HCT116 (cell line): ENCODE measurements around the gene DMXL1. TPM values are rescaled to one million over a fixed set of nuclear protein-coding genes. Genes with fewer than 3 reads are reported as not detected.

ENCODE experiments used
- ATAC-seq: fragments of 200-7000 bp; cut with Tn5 transposase; 2 replicates; pipeline ENCODE4 v1.9.1; 2020; ENCODE audit warnings: mild to moderate bottlenecking, moderate library complexity
- BruUV-seq: library from RNA; stranded (reverse); fragments of 400-500 nt; replicated peaks from 2 replicates; lab custom pipeline; 2021; lab: Mats Ljungman, UMichigan
- CTCF ChIA-PET: fragments of 300-600 bp; sonication (Branson Sonifier 250); formaldehyde crosslinking; loops from one replicate; lab custom pipeline; 2021; ENCODE audit warnings: antibody characterized with exemption; lab: Charles Lee
- POLR2A ChIA-PET: fragments of 300-600, 350-600 bp; sonication (Branson Sonifier 250); formaldehyde crosslinking; loops from one replicate; lab custom pipeline; 2021; ENCODE audit warnings: antibody characterized with exemption; lab: Charles Lee
- RAD21 ChIA-PET, 2 experiments: fragments of 300-600 bp; sonication (Branson Sonifier 250); formaldehyde crosslinking; loops; one replicate each; lab custom pipeline; 2023; ENCODE audit warnings: low total read pairs in 2 of 2; ENCODE audit not compliant: uncharacterized antibody in 2 of 2, unreplicated experiment in 2 of 2, low non-redundant PET in 1 of 2; lab: Charles Lee
- DNase-seq: peaks from one replicate; pipeline ENCODE4 v3.0.0-alpha.2; 2010; ENCODE audit warnings: low read depth, low spot score
- H2AFZ ChIP-seq: fragments of 200-600 bp; shearing (Covaris generic), sonication (generic); 2 replicates; pipeline ENCODE4 v1.6.1; 2017; ENCODE audit warnings: low read depth, mixed run types, mixed read lengths, antibody characterized with exemption, low read length; ENCODE audit not compliant: poor library complexity, severe bottlenecking
- H3K27ac ChIP-seq: 2 replicates; pipeline ENCODE4 v1.5.1; 2012; ENCODE audit warnings: low read depth, low read length
- H3K27me3 ChIP-seq: fragments of 200-600 bp; sonication (generic); 2 replicates; pipeline ENCODE4 v1.6.1; 2016; ENCODE audit warnings: mixed run types, low read length, mixed read lengths; ENCODE audit not compliant: insufficient read depth
- H3K36me3 ChIP-seq, 2 experiments: fragments of 200-500 bp in 1 of 2; fragments of 200-600 bp in 1 of 2; sonication (Bioruptor generic) in 1 of 2; sonication (generic) in 1 of 2; 2 replicates each; pipeline versions ENCODE4 v1.5.1 to v1.6.1; 2014 to 2016; ENCODE audit warnings: low read length in 2 of 2, inconsistent platforms in 1 of 2, mixed read lengths in 1 of 2, mixed run types in 1 of 2; ENCODE audit not compliant: insufficient read depth in 2 of 2, control insufficient read depth in 1 of 2
- H3K4me1 ChIP-seq, 2 experiments: fragments of 200-600 bp in 1 of 2; sonication (generic) in 1 of 2; 2 replicates each; pipeline versions ENCODE4 v1.5.1 to v1.6.1; 2012 to 2017; ENCODE audit warnings: low read length in 2 of 2, inconsistent platforms in 1 of 2, mild to moderate bottlenecking in 1 of 2, mixed read lengths in 1 of 2, mixed run types in 1 of 2, moderate library complexity in 1 of 2; ENCODE audit not compliant: insufficient read depth in 2 of 2, control insufficient read depth in 1 of 2
- H3K4me2 ChIP-seq: fragments of 200-600 bp; sonication (generic); 2 replicates; pipeline ENCODE4 v1.6.1; 2017; ENCODE audit warnings: mixed run types, low read length, mixed read lengths
- H3K4me3 ChIP-seq, 2 experiments: fragments of 200-600 bp in 1 of 2; sonication (generic) in 1 of 2; replicated peaks in 1 of 2; 2 replicates each; pipeline ENCODE4 v1.5.1; 2011 to 2016; ENCODE audit warnings: low read length in 2 of 2, control low read depth in 1 of 2, low read depth in 1 of 2, mild to moderate bottlenecking in 1 of 2, mixed read lengths in 1 of 2, mixed run types in 1 of 2
- H3K79me2 ChIP-seq: fragments of 200-600 bp; sonication (generic); 2 replicates; pipeline ENCODE4 v1.6.1; 2017; ENCODE audit warnings: mild to moderate bottlenecking, mixed run types, low read length, moderate library complexity, mixed read lengths; ENCODE audit not compliant: insufficient read depth
- H3K9ac ChIP-seq: fragments of 200-600 bp; sonication (generic); 2 replicates; pipeline ENCODE4 v1.6.1; 2016; ENCODE audit warnings: low read length, mixed read lengths
- H3K9me2 ChIP-seq: fragments of 200-600 bp; sonication (generic), shearing (Covaris generic); 2 replicates; pipeline ENCODE4 v1.6.1; 2017; ENCODE audit warnings: mixed run types, mild to moderate bottlenecking, moderate library complexity; ENCODE audit not compliant: insufficient read depth
- H3K9me3 ChIP-seq, 2 experiments: fragments of 200-500 bp in 1 of 2; fragments of 200-600 bp in 1 of 2; sonication (Bioruptor generic) in 1 of 2; sonication (generic) in 1 of 2; 2 replicates each; pipeline ENCODE4 v1.6.1; 2014 to 2017; ENCODE audit warnings: low read length in 2 of 2, mixed read lengths in 2 of 2, inconsistent platforms in 1 of 2, low read depth in 1 of 2, mild to moderate bottlenecking in 1 of 2, mixed run types in 1 of 2, moderate library complexity in 1 of 2; ENCODE audit not compliant: control insufficient read depth in 1 of 2, insufficient read depth in 1 of 2
- H4K20me1 ChIP-seq: fragments of 200-600 bp; sonication (generic), shearing (Covaris generic); 2 replicates; pipeline ENCODE4 v1.6.1; 2017; ENCODE audit warnings: mixed run types, mild to moderate bottlenecking, moderate library complexity; ENCODE audit not compliant: insufficient read depth
- CEBPB ChIP-seq: IDR thresholded peaks from 2 replicates; pipeline ENCODE4 v1.6.1; 2012; ENCODE audit warnings: low read depth
- FOSL1 ChIP-seq: IDR thresholded peaks from 2 replicates; pipeline ENCODE4 v1.6.1; 2012; ENCODE audit warnings: low read depth
- REST ChIP-seq: IDR thresholded peaks from 2 replicates; pipeline ENCODE4 v1.6.1; 2012; ENCODE audit warnings: low read depth
- SIN3A ChIP-seq: IDR thresholded peaks from 2 replicates; pipeline ENCODE4 v1.6.1; 2012; ENCODE audit warnings: low read depth
- intact Hi-C: fragments of 100-400 bp; cut with micrococcal nuclease; formaldehyde crosslinking; loops from 2 replicates; pipeline ENCODE4 v1.10.0; 2022
- total RNA-seq: library from RNA; stranded (reverse); gene quantifications from one replicate; pipeline ENCODE4 v1.2.1, GENCODE V29; 2021; ENCODE audit not compliant: unreplicated experiment

Gene DMXL1
- total RNA-seq, 1 experiment from 2014 or later = 21.1 TPM

GRCh38 chr5:119028575-119028974 lies 42.3 kb upstream of the DMXL1 start:
- Histone ChIP-seq H3K27me3 (no peaks in the 10 kb centered on the region), H2AFZ (no peak overlapping the region), H3K4me2 (no peak overlapping the region), H3K9ac (no peak overlapping the region), H3K9me2 (no peaks in the 10 kb centered on the region), H3K27ac (no peak overlapping the region), H3K9me3 (no peaks in the 10 kb centered on the region), H4K20me1 (no peaks in the 10 kb centered on the region), H3K79me2 (no peaks in the 10 kb centered on the region)
- intact Hi-C loops = no loop called here
- RAD21 ChIA-PET = no interaction called here
- DNase-seq = no peak
- BruUV-seq = no TSS peak
- ATAC-seq = no peak
- TF ChIP-seq REST = no peak
- TF ChIP-seq FOSL1 = no peak
- no peak for TF ChIP-seq CEBPB
- TF ChIP-seq SIN3A = no peak
- TF ChIP-seq, all 23 proteins: peak for 0
- Histone ChIP-seq H3K4me3 (no peak overlapping the region), H3K4me1 (peaks cover 0 to 8% of the 10 kb centered on the region in 2 experiments; a peak in 2 of 4 replicates), H3K36me3 (no peaks in the 10 kb centered on the region)
- POLR2A ChIA-PET = no interaction called here
- CTCF ChIA-PET = no interaction called here
